NOMO-1 treated with dmso at 0.1 percent for 144 hours (cell line): Measurements from ENCODE around the gene DSTN.

Experiments used
- DNase-seq: peaks from one replicate; lab custom pipeline; 2025; ENCODE audit not compliant: unreplicated experiment; lab: John Stamatoyannopoulos, UW

The DSTN gene

GRCh38 chr20:17579369-17580039, 9.6 kb downstream of the DSTN start:
- no peak for DNase-seq

- DNase-seq = no peak
Observed at GRCh38 chr20:17580895-17581294, 11.0 kb downstream of the DSTN start.

- no peak for DNase-seq
Observed at GRCh38 chr20:17583126-17583525, 13.3 kb downstream of the DSTN start.

- no peak for DNase-seq
Observed at GRCh38 chr20:17584689-17585088, 14.8 kb downstream of the DSTN start.

GRCh38 chr20:17586250-17586649, 16.4 kb downstream of the DSTN start:
- no peak for DNase-seq

- no peak for DNase-seq
Observed at GRCh38 chr20:17587148-17587547, 17.3 kb downstream of the DSTN start.

- no peak for DNase-seq
Observed at GRCh38 chr20:17587824-17588223, 17.9 kb downstream of the DSTN start.

GRCh38 chr20:17589161-17589834, 19.4 kb downstream of the DSTN start:
- no peak for DNase-seq

GRCh38 chr20:17590245-17590644, 20.4 kb downstream of the DSTN start:
- no peak for DNase-seq

- DNase-seq = no peak
Observed at GRCh38 chr20:17593902-17594301, 24.0 kb downstream of the DSTN start.

- DNase-seq = no peak
Observed at GRCh38 chr20:17594443-17594842, 24.6 kb downstream of the DSTN start.

GRCh38 chr20:17595856-17596255, 26.0 kb downstream of the DSTN start:
- DNase-seq = no peak

- no peak for DNase-seq
Observed at GRCh38 chr20:17598013-17598550, 28.2 kb downstream of the DSTN start.

- no peak for DNase-seq
Observed at GRCh38 chr20:17601957-17602356, 32.1 kb downstream of the DSTN start.

- DNase-seq = no peak
Observed at GRCh38 chr20:17602493-17602892, 32.6 kb downstream of the DSTN start.

- no peak for DNase-seq
Observed at GRCh38 chr20:17605131-17605660, 35.3 kb downstream of the DSTN start.

GRCh38 chr20:17606001-17606400, 36.1 kb downstream of the DSTN start:
- DNase-seq = no peak

GRCh38 chr20:17608701-17609497, 39.0 kb downstream of the DSTN start:
- DNase-seq = no peak

GRCh38 chr20:17609811-17610377, 40.0 kb downstream of the DSTN start:
- no peak for DNase-seq

- no peak for DNase-seq
Observed at GRCh38 chr20:17610566-17611289, 40.9 kb downstream of the DSTN start.

GRCh38 chr20:17611290-17611539, 41.3 kb downstream of the DSTN start:
- DNase-seq = no peak
